A673 (cell line): Measurements from ENCODE around the gene IL18R1. TPM values are rescaled to one million over a fixed set of nuclear protein-coding genes. Genes with fewer than 3 reads are reported as not detected.

ENCODE experiments used
- BruUV-seq: library from RNA; stranded (reverse); fragments of 400-500 nt; replicated peaks from 2 replicates; lab custom pipeline; 2021; lab: Mats Ljungman, UMichigan
- CTCF ChIA-PET: fragments of 300-600 bp; sonication (Branson Sonifier 250); formaldehyde crosslinking; loops from one replicate; lab custom pipeline; 2022; ENCODE audit warnings: antibody characterized with exemption; lab: Charles Lee
- POLR2A ChIA-PET: fragments of 300-600 bp; sonication (Branson Sonifier 250); formaldehyde crosslinking; loops from one replicate; lab custom pipeline; 2022; ENCODE audit warnings: antibody characterized with exemption; ENCODE audit not compliant: low non-redundant PET; lab: Charles Lee
- DNase-seq: peaks from one replicate; pipeline ENCODE4 v3.0.0-alpha.2; 2015; ENCODE audit warnings: low spot score
- H3K27ac ChIP-seq: fragments of 200-600 bp; sonication (generic); 2 replicates; pipeline ENCODE4 v1.5.1; 2016; ENCODE audit warnings: mixed run types, low read depth, mild to moderate bottlenecking, mixed read lengths, antibody characterized with exemption, low read length; ENCODE audit not compliant: poor library complexity, severe bottlenecking
- H3K27me3 ChIP-seq: fragments of 200-600 bp; sonication (generic); replicated peaks from 2 replicates; pipeline ENCODE4 v1.6.1; 2017; ENCODE audit warnings: mixed run types, low read depth, mild to moderate bottlenecking, mixed read lengths, antibody characterized with exemption, low read length; ENCODE audit not compliant: insufficient read depth, poor library complexity
- H3K36me3 ChIP-seq: fragments of 200-600 bp; sonication (generic); 2 replicates; pipeline ENCODE4 v1.6.1; 2016; ENCODE audit warnings: mixed run types, mild to moderate bottlenecking, mixed read lengths, antibody characterized with exemption, low read length; ENCODE audit not compliant: insufficient read depth, poor library complexity, severe bottlenecking
- H3K4me1 ChIP-seq: fragments of 200-600 bp; sonication (generic); 2 replicates; pipeline ENCODE4 v1.6.1; 2017; ENCODE audit warnings: mixed run types, mild to moderate bottlenecking, mixed read lengths, antibody characterized with exemption, low read length; ENCODE audit not compliant: insufficient read depth, poor library complexity, severe bottlenecking
- H3K4me3 ChIP-seq: fragments of 200-600 bp; sonication (generic); 2 replicates; pipeline ENCODE4 v1.5.1; 2016; ENCODE audit warnings: low read depth, mixed run types, mild to moderate bottlenecking, mixed read lengths, low read length; ENCODE audit not compliant: poor library complexity, severe bottlenecking
- H3K9me3 ChIP-seq: fragments of 200-600 bp; sonication (generic); 2 replicates; pipeline ENCODE4 v1.6.1; 2016; ENCODE audit warnings: mixed run types, low read depth, mild to moderate bottlenecking, mixed read lengths, antibody characterized with exemption, low read length; ENCODE audit not compliant: poor library complexity, severe bottlenecking
- EZH2 ChIP-seq: fragments of 200-600 bp; sonication (generic); IDR thresholded peaks from 2 replicates; pipeline ENCODE4 v1.6.1; 2017; ENCODE audit warnings: borderline replicate concordance, low read depth, mild to moderate bottlenecking, mixed read lengths, antibody characterized with exemption, low read length; ENCODE audit not compliant: poor library complexity, severe bottlenecking
- intact Hi-C: fragments of 100-400 bp; cut with micrococcal nuclease; formaldehyde crosslinking; loops from one replicate; pipeline ENCODE4 v1.10.0; 2022; ENCODE audit not compliant: unreplicated experiment
- total RNA-seq: library from RNA; stranded (reverse); gene quantifications from 2 replicates; pipeline ENCODE4 v1.2.3, GENCODE V29; 2021
- TF ChIP-seq, protein P1 (sequence below): fragments of 300-800, 200-600 bp; sonication (generic); conservative IDR thresholded peaks from 2 replicates; pipeline ENCODE4 v1.5.1; 2017; ENCODE audit warnings: low read depth, mild to moderate bottlenecking, antibody characterized with exemption, low read length, moderate library complexity, mixed read lengths

The IL18R1 gene
- total RNA-seq, 1 experiment from 2014 or later, result not detected

DNA sequence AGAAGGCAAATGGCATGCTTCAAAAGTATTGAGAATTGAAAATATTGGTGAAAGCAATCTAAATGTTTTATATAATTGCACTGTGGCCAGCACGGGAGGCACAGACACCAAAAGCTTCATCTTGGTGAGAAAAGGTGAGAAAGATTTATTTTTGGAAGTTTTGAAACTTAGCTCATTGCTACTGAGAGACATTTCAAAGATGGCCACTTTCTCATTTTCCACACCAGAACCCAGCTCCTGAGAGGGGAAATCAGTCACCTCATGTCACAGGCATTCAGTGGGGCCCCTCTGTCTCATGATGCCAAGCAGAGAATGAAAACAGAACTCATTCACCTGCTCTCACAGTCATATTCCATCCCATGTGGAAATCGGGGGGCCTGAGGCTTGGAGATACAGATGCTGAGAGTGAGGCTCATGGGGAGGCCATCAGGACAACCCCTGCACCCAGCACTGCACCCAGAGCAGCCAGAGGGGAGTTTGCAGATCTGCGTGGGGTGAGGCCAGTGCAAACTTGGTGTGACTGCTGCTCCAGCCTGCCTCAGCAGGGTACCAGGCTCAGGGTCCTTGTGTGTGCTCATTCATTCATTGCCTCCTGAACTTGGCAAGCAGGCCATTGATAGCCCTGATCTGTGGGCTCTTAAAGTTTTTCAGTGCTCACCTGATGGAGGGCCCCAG is 31.4 kb downstream of the IL18R1 start:
- H3K36me3 ChIP-seq, result no peaks in the 10 kb centered on the region
- no peak overlapping the region for H3K4me3 ChIP-seq
- POLR2A ChIA-PET, result no interaction called here
- no peak for DNase-seq
- H3K27ac ChIP-seq, result no peak overlapping the region
- TF ChIP-seq, protein P1, sequence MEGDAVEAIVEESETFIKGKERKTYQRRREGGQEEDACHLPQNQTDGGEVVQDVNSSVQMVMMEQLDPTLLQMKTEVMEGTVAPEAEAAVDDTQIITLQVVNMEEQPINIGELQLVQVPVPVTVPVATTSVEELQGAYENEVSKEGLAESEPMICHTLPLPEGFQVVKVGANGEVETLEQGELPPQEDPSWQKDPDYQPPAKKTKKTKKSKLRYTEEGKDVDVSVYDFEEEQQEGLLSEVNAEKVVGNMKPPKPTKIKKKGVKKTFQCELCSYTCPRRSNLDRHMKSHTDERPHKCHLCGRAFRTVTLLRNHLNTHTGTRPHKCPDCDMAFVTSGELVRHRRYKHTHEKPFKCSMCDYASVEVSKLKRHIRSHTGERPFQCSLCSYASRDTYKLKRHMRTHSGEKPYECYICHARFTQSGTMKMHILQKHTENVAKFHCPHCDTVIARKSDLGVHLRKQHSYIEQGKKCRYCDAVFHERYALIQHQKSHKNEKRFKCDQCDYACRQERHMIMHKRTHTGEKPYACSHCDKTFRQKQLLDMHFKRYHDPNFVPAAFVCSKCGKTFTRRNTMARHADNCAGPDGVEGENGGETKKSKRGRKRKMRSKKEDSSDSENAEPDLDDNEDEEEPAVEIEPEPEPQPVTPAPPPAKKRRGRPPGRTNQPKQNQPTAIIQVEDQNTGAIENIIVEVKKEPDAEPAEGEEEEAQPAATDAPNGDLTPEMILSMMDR, result no peak
- no peak for TF ChIP-seq EZH2
- BruUV-seq, result no TSS peak
- H3K27me3 ChIP-seq, result no peaks in the 10 kb centered on the region
- CTCF ChIA-PET, result no interaction called here
- no peaks in the 10 kb centered on the region for H3K4me1 ChIP-seq
- peaks cover 6% of the 10 kb centered on the region for H3K9me3 ChIP-seq
- intact Hi-C loops, result no loop called here

DNA sequence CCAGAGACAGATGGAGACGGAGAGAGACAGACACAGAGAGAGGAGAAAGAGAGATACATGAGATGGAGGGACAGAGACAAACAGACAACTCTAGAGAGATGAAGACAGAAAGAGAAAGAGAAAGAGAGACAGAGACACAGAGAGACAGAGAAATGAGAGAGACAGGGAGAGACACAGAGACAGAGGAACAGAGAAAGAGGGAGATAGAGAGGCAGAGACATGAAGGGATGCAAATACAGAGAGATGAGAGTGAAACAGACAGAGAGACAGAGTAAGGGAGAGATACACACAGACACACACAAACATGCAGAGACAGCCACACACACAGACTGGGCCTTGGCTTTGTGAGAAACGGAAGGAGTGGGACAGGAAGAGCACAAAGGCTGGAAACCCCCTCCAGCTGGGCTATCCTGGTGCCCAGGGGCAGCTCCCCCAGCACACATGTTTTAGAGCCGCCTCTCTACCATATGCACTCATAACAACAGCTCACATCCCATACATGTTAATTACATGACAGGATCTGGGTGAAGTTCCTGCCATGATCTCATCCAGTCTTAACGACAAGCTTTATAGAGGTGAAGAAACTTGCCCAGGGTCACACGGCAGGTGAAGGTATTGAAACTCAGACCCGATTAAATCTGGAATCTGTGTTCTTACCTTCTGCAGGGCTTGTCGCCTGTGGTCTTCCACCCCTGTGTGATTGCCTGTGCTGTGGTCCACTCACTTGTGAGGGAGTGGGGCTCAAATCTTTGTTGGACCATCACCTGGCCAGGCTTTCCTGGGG is 32.4 kb downstream of the IL18R1 start:
- POLR2A ChIA-PET, result no interaction called here
- H3K27me3 ChIP-seq, result peaks cover 7% of the 10 kb centered on the region
- H3K4me3 ChIP-seq, result no peak overlapping the region
- CTCF ChIA-PET, result no interaction called here
- no peaks in the 10 kb centered on the region for H3K4me1 ChIP-seq
- no peak overlapping the region for H3K27ac ChIP-seq
- DNase-seq, result no peak
- H3K9me3 ChIP-seq, result peaks cover 6% of the 10 kb centered on the region
- intact Hi-C loops, result no loop called here
- H3K36me3 ChIP-seq, result no peaks in the 10 kb centered on the region
- BruUV-seq, result no TSS peak
- TF ChIP-seq, protein P1, result no peak
- no peak for TF ChIP-seq EZH2

DNA sequence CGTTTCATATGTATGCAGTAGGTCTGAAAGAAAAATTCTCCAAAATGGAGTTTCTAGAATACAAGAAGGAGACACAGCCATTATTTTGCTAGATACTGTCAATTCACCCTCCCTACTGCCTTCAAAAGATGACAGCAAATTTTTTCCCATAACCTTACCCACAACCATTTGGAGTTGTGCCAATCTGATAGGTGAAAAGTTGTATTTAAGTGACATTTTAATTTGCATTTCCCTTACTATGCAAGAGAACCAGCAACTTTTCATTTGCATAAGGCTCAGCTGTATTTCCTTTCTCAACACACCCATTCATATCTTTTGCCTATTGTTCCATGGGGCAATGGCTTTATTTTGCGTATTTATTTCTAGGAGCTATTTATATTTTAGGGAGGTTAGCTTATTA is 36.0 kb downstream of the IL18R1 start:
- intact Hi-C loops, result no loop called here
- POLR2A ChIA-PET, result no interaction called here
- H3K4me1 ChIP-seq, result no peaks in the 10 kb centered on the region
- TF ChIP-seq, protein P1, result no peak
- no peak for TF ChIP-seq EZH2
- DNase-seq, result no peak
- no peak overlapping the region for H3K27ac ChIP-seq
- no TSS peak for BruUV-seq
- H3K36me3 ChIP-seq, result no peaks in the 10 kb centered on the region
- H3K9me3 ChIP-seq, result no peaks in the 10 kb centered on the region
- CTCF ChIA-PET, result no interaction called here
- no peak overlapping the region for H3K4me3 ChIP-seq
- peaks cover 20% of the 10 kb centered on the region for H3K27me3 ChIP-seq
